Stimulated activated CD8-positive, alpha-beta memory T cell treated with anti-CD3 and anti-CD28 coated beads, Interleukin-15, amount 100 ng/mL, for 4 hours (primary cell): Measurements from ENCODE around the gene CLDN4.
"Not testable (repeated sequence)": the region's sequence is repeated elsewhere in the genome, so short reads cannot be mapped to it uniquely, and the experiment has no call there.

ENCODE experiments used
- DNase-seq, 2 donors: peaks; one replicate each; pipeline ENCODE4 v3.0.0-alpha.2; 2020; ENCODE audit warnings: low read depth in 2 of 2

Gene CLDN4, protein sequence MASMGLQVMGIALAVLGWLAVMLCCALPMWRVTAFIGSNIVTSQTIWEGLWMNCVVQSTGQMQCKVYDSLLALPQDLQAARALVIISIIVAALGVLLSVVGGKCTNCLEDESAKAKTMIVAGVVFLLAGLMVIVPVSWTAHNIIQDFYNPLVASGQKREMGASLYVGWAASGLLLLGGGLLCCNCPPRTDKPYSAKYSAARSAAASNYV

GRCh38 chr7:73830681-73831583 is at the start of gene CLDN4:
Gene CLDN4, plus strand, starts transcription at chr7:73830996. Its CDS starts 206 bp downstream, at chr7:73831202.
- DNase-seq, result no peak

- DNase-seq, result no peak
Observed at GRCh38 chr7:73786588-73786987, 44.2 kb upstream of the CLDN4 start.

- DNase-seq, result not testable (repeated sequence)
Observed at GRCh38 chr7:73787786-73788048, 43.1 kb upstream of the CLDN4 start.

GRCh38 chr7:73789051-73789450 is 41.7 kb upstream of the CLDN4 start:
- no peak for DNase-seq

DNA sequence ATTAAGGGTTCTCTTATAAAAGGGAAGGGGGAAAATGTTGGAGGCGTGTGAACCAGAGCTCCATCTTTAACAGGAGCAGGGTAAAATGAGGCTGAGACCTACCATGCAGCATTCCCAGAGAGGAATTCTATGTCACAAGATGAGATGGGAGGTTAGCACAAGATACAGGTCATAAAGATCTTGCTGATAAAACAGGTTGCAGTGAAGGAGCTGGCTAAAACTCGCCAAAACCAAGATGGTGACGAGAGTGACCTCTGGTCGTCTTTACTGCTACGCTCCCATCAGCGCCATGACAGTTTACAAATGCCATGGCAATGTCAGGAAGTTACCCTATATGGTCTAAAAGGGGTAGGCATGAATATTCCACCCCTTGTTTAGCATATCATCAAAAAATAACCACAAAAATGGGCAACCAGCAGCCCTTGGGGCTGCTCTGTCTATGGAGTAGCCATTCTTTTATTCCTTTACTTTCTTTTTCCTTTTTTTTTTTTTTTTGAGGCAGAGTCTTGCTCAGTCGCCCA is 39.6 kb upstream of the CLDN4 start:
- not testable (repeated sequence) for DNase-seq

DNA sequence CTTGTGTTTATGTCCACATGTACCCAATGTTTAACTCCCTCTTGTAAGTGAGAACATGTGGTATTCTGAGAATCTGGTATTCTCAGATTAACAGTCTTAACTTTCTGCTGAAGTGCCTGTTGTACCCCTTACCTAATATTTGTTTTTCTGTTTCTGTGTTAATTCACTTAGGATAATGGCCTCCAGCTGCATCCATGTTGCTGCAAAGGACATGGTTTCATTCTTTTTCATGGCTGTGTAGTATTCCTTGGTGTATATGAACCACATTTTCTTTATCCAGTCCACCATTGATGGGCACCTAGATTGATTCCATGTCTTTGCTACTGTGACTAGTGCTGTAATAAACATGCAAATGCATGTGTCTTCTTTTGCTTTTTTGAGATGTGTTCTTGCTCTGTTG is 35.6 kb upstream of the CLDN4 start:
- DNase-seq, result not testable (repeated sequence)

- not testable (repeated sequence) for DNase-seq
Observed at GRCh38 chr7:73796656-73797055, 34.1 kb upstream of the CLDN4 start.

DNA sequence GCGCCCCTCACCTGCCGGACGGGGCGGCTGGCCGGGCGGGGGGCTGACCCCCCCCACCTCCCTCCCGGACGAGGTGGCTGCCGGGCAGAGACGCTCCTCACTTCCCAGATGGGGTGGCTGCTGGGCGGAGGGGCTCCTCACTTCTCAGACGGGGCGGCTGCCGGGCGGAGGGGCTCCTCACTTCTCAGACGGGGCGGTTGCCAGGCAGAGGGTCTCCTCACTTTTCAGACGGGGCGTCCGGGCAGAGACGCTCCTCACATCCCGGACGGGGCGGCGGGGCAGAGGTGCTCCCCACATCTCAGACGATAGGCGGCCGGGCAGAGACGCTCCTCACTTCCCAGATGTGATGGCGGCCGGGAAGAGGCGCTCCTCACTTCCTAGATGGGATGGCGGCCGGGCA is 33.6 kb upstream of the CLDN4 start:
- DNase-seq, result not testable (repeated sequence)

GRCh38 chr7:73799282-73800141 is 31.3 kb upstream of the CLDN4 start:
- no peak for DNase-seq

GRCh38 chr7:73801577-73801976 is 29.2 kb upstream of the CLDN4 start:
- DNase-seq, result no peak

DNA sequence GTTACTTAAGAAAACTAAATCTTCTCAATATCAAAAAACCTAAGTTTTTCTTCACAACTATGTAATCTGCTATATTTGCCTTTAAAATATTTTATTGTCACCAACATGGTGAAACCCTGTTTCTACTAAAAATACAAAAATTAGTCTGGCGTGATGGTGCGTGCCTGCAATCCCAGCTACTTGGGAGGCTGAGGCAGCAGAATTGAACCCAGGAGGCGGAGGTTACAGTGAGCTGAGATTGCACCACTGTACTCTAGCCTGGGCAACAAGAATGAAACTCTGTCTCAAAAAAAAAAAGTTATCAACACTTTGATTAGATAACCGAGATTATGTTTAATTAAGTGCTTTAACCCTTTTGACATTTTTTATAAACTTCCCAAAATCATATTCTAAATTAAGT is 28.3 kb upstream of the CLDN4 start:
- no peak for DNase-seq

- no peak for DNase-seq
Observed at GRCh38 chr7:73809467-73809951, 21.3 kb upstream of the CLDN4 start.

DNA sequence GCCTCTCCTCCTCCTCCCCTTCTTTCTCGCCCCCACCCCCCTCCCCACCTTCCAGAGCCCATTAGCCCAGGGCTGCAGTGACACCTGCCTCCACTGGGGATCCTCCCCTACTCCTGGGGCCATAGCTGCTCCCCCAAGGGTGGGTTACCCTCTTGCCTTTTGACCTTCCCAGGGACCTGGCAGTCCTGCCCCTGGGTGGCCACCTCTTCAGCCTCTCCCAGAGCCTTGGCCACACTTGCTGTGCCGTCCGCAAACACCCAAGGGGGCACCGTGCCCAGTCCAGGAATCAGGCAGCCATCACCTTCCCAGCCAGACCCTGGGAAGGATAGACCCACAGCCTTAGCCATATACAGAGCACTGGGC is 19.8 kb upstream of the CLDN4 start:
- no peak for DNase-seq

DNA sequence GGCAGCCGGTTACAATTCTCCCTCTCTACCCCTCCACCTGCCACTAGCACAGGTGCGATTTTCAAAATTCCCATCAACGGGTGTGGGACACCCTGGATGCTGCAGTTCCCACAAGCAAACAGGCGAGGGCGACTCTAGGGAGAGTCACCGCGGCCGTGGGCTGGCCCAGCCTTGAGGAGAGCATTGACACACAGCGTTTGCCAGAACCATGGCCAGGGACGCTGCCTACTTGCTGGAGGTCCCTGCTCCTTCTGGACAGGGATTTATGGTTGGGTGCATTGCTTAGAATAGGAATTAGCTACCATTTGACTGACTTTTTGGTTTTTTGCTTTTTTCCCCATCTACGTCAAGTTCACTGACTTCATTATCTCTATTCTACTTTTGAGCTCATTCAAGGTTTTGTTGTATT is 19.0 kb upstream of the CLDN4 start:
- DNase-seq, result peak; percentile 5 to 10

DNA sequence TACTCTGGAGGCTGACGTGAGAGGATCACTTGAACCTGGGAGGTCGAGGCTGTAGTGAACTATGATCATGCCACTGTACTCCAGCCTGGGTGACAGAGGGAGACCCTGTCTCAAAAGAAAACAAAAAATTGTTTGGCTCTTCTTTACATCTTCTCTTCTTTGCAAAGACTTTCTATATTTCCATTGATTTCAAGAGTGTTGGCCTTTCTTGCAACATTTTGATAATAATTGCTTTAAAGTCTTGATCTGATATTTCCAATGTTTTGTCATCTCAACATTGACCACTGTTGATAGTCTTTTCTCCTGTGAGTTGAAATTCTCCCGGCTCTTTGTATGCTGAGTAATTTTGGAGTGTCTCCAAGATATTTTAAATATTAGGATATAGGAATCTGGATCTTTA is 17.8 kb upstream of the CLDN4 start:
- no peak for DNase-seq

DNA sequence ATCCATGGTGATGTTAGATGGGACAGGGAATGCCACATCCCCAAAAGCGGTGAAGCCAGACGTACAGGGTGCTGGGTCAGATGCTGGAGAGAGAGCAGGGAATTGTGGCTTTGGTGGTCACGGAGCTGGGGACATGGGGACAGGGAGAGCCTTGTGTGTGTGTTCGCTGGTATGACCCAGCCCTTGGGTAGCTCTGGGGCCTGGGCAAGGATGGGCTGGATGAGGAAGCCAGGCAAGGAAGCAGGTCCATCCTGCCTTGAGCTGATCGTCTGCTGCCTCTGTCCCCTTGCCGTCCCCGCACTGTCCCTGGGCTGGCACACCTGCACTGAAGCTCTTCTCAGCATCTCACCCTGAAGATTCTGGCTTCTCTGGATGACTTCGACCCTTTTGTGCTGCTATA is 15.4 kb upstream of the CLDN4 start:
- DNase-seq, result no peak

- no peak for DNase-seq
Observed at GRCh38 chr7:73817121-73817520, 13.7 kb upstream of the CLDN4 start.

DNA sequence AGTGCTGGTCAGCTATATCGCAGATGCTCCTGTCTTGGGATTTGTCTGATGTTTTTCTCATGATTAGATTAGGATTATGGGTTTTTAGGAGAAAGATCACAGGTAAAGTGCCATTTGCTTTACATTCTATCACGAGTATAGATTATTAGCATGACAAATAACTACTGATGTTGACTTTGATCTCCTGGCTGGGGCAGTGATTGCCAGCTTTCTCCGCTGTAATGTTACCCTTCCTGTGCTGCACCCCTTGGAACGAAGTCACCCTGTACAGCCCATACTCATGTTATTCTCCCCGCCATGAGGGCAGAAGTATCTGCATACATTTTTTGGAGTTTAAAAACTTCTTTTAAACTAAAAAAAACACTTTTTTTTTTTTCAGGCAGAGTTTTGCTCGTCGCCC is 10.8 kb upstream of the CLDN4 start:
- no peak for DNase-seq

GRCh38 chr7:73821597-73822285 is 9.1 kb upstream of the CLDN4 start:
- not testable (repeated sequence) for DNase-seq

- no peak for DNase-seq
Observed at GRCh38 chr7:73822319-73823173, 8.2 kb upstream of the CLDN4 start.

- DNase-seq, result no peak
Observed at GRCh38 chr7:73823257-73823656, 7.5 kb upstream of the CLDN4 start.
